ENCODE data around the gene CUX1. TPM values are rescaled to one million over a fixed set of nuclear protein-coding genes. Genes with fewer than 3 reads are reported as not detected.

CUX1 gene
- total RNA-seq, 2 experiments from 2014 or later, result 35.6 to 38.0 TPM

GRCh38 chr7:102287111-102287980, 469.9 kb downstream of the CUX1 start:
- Histone ChIP-seq H3K27ac (ENCODE audit: low read depth in 1 of 2, low read length in 2 of 2) (no peak overlapping the region), H3K4me1 (ENCODE audit: insufficient read depth, low read length) (peaks cover 57% of the 10 kb centered on the region), H3K4me3 (ENCODE audit: low read length) (peak overlapping the region; percentile 69), H3K27me3 (ENCODE audit: control insufficient read depth in 1 of 2, insufficient read depth in 2 of 2, low read length in 2 of 2) (no peaks in the 10 kb centered on the region), H3K36me3 (ENCODE audit: insufficient read depth, low read length) (no peaks in the 10 kb centered on the region), H3K9me3 (ENCODE audit: control insufficient read depth in 1 of 2, insufficient read depth in 1 of 2, low read length in 2 of 2) (no peaks in the 10 kb centered on the region)
- Mint-ChIP-seq H3K4me3 (peak overlapping the region; percentile 79), H3K4me1 (ENCODE audit: low read depth) (peaks cover 27% of the 10 kb centered on the region), H3K9me3 (no peaks in the 10 kb centered on the region), H3K27ac (no peak overlapping the region), H3K36me3 (ENCODE audit: low read depth) (no peaks in the 10 kb centered on the region), H3K27me3 (peaks cover 5% of the 10 kb centered on the region)
- ChIA-PET CTCF (interaction anchor here (1.0 kb wide), 1 partner anchor 8 kb away, joined by 3 read pairs; no protein-coding TSS in a partner anchor), POLR2A (interaction anchor here (0.6 to 3.3 kb wide), 4 partner anchors 9 to 109 kb away, joined by 3 to 14 read pairs (median 4); partner anchors contain the start of gene PRKRIP1)
- ATAC-seq (ENCODE audit: poor library complexity), result peak; percentile 5
- peak in 3 of 14 experiments; percentile 30 to 43 (median 39) for DNase-seq
- intact Hi-C loops (cut with DNase I, micrococcal nuclease), result loop anchor here in 1 of 2 experiments (5.0 to 10.0 kb wide), 3 partner anchors 75 to 787 kb away; partner anchors contain the start of genes ARMC10, FAM185A and FBXL13
- no peak for TF ChIP-seq CTCF (IDR thresholded peaks at IDR 0.05)

- ChIA-PET CTCF (interaction anchor here (1.0 kb wide), 1 partner anchor 8 kb away, joined by 3 read pairs; no protein-coding TSS in a partner anchor), POLR2A (interaction anchor here (0.6 to 3.3 kb wide), 4 partner anchors 9 to 108 kb away, joined by 3 to 14 read pairs (median 4); partner anchors contain the start of gene PRKRIP1)
- H3K27me3 ChIP-seq (ENCODE audit: control insufficient read depth in 1 of 2, insufficient read depth in 2 of 2, low read length in 2 of 2), result no peaks in the 10 kb centered on the region
- peak overlapping the region; percentile 69 for H3K4me3 ChIP-seq (ENCODE audit: low read length)
- H3K27me3 Mint-ChIP-seq, result peaks cover 5% of the 10 kb centered on the region
- no peak for ATAC-seq (ENCODE audit: poor library complexity)
- no peak overlapping the region for H3K27ac Mint-ChIP-seq
- H3K4me1 Mint-ChIP-seq (ENCODE audit: low read depth), result peaks cover 27% of the 10 kb centered on the region
- H3K27ac ChIP-seq (ENCODE audit: low read depth in 1 of 2, low read length in 2 of 2), result no peak overlapping the region
- intact Hi-C loops (cut with DNase I, micrococcal nuclease), result loop anchor here in 1 of 2 experiments (5.0 to 10.0 kb wide), 3 partner anchors 74 to 787 kb away; partner anchors contain the start of genes ARMC10, FAM185A and FBXL13
- no peaks in the 10 kb centered on the region for H3K9me3 Mint-ChIP-seq
- TF ChIP-seq CTCF (IDR thresholded peaks at IDR 0.05), result no peak
- H3K4me3 Mint-ChIP-seq, result peak overlapping the region; percentile 48
- H3K36me3 ChIP-seq (ENCODE audit: insufficient read depth, low read length), result no peaks in the 10 kb centered on the region
- no peak for DNase-seq
- no peaks in the 10 kb centered on the region for H3K9me3 ChIP-seq (ENCODE audit: control insufficient read depth in 1 of 2, insufficient read depth in 1 of 2, low read length in 2 of 2)
- H3K4me1 ChIP-seq (ENCODE audit: insufficient read depth, low read length), result peaks cover 57% of the 10 kb centered on the region
- no peaks in the 10 kb centered on the region for H3K36me3 Mint-ChIP-seq (ENCODE audit: low read depth)
These were observed 470.5 kb downstream of the CUX1 start for GRCh38 chr7:102287981-102288278.

- no peaks in the 10 kb centered on the region for H3K9me3 Mint-ChIP-seq
- peaks cover 27% of the 10 kb centered on the region for H3K4me1 Mint-ChIP-seq (ENCODE audit: low read depth)
- H3K27ac Mint-ChIP-seq, result no peak overlapping the region
- no peak for TF ChIP-seq CTCF (IDR thresholded peaks at IDR 0.05)
- CTCF ChIA-PET, result interaction anchor here (1.0 kb wide), 1 partner anchor 9 kb away, joined by 3 read pairs; no protein-coding TSS in a partner anchor
- H3K9me3 ChIP-seq (ENCODE audit: control insufficient read depth in 1 of 2, insufficient read depth in 1 of 2, low read length in 2 of 2), result no peaks in the 10 kb centered on the region
- ATAC-seq (ENCODE audit: poor library complexity) (no peak), DNase-seq (no peak)
- no peak overlapping the region for H3K27ac ChIP-seq (ENCODE audit: low read depth in 1 of 2, low read length in 2 of 2)
- H3K27me3 ChIP-seq (ENCODE audit: control insufficient read depth in 1 of 2, insufficient read depth in 2 of 2, low read length in 2 of 2), result no peaks in the 10 kb centered on the region
- peaks cover 5% of the 10 kb centered on the region for H3K27me3 Mint-ChIP-seq
- no peaks in the 10 kb centered on the region for H3K36me3 Mint-ChIP-seq (ENCODE audit: low read depth)
- H3K36me3 ChIP-seq (ENCODE audit: insufficient read depth, low read length), result no peaks in the 10 kb centered on the region
- peaks cover 57% of the 10 kb centered on the region for H3K4me1 ChIP-seq (ENCODE audit: insufficient read depth, low read length)
- intact Hi-C loops (cut with DNase I, micrococcal nuclease), result loop anchor here in 1 of 2 experiments (5.0 to 10.0 kb wide), 3 partner anchors 74 to 786 kb away; partner anchors contain the start of genes ARMC10, FAM185A and FBXL13
- H3K4me3 ChIP-seq (ENCODE audit: low read length), result peak overlapping the region; percentile 69
- POLR2A ChIA-PET, result interaction anchor here (0.6 to 3.3 kb wide), 4 partner anchors 8 to 108 kb away, joined by 3 to 14 read pairs (median 4); partner anchors contain the start of gene PRKRIP1
- H3K4me3 Mint-ChIP-seq, result peak overlapping the region; percentile 79
These were observed 471.0 kb downstream of the CUX1 start for GRCh38 chr7:102288285-102288930.
